ENCODE measurements around the gene CENPS. TPM values are rescaled to one million over a fixed set of nuclear protein-coding genes. Genes with fewer than 3 reads are reported as not detected.
"Not testable (repeated sequence)": the region's sequence is repeated elsewhere in the genome, so short reads cannot be mapped to it uniquely, and the experiment has no call there.

Gene CENPS
- total and polyA plus RNA-seq, 2 of the 8 experiments (the other 6 are each of a cell fraction or from before 2014, with no cell fraction given), result 7.8 to 20.3 TPM

DNA sequence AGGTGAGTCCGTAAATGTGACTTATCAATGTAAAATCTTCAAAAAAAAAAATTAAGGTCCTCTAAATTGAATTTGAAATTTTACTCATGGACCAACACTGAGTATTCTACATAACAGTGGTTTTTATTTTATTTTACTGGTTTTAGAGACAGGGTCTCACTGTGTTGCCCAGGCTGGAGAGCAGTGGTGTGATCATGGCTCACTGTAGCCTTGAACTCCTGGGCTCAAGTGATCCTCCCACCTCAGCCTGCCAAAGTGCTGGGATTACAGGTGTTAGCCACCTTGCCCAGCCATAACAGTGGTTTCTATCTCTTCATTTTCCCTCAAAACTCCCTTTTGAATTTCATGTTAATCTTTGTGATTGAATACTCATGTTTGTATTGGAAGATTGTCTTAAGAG, 14.3 kb upstream of the CENPS start:
- not testable (repeated sequence) for H3K18ac ChIP-seq (ENCODE audit: extremely low read depth, low read length); H2AFZ ChIP-seq (ENCODE audit: low read length); H3K4ac ChIP-seq (replicated peaks; ENCODE audit: insufficient read length, low read depth, low read length); H3K9me3 ChIP-seq (ENCODE audit: insufficient read depth in 2 of 2, low read depth in 1 of 2, low read length in 1 of 2); H3K4me1 ChIP-seq (replicated peaks in 1 of 4; ENCODE audit: control insufficient read depth in 3 of 4, insufficient read depth in 4 of 4, low read length in 3 of 4); H2BK5ac ChIP-seq (ENCODE audit: low read depth, low read length); H4K20me1 ChIP-seq (replicated peaks in 1 of 2; ENCODE audit: control insufficient read depth in 1 of 2, insufficient read depth in 2 of 2, low read length in 2 of 2); H3K4me2 ChIP-seq (ENCODE audit: insufficient read depth in 1 of 2, low read depth in 2 of 2, low read length in 2 of 2); H4K8ac ChIP-seq (ENCODE audit: extremely low read depth, insufficient read depth, low read length); H2BK12ac ChIP-seq (ENCODE audit: low read depth, low read length); H4K5ac ChIP-seq (ENCODE audit: insufficient read length, low read depth, low read length); H3K4me3 ChIP-seq (ENCODE audit: extremely low read depth in 1 of 4, insufficient read depth in 2 of 4, low read depth in 3 of 4, low read length in 4 of 4); FAIRE-seq; H3K9ac ChIP-seq (replicated peaks in 1 of 4; ENCODE audit: extremely low read depth in 1 of 4, low read depth in 3 of 4, low read length in 3 of 4); H2BK120ac ChIP-seq (replicated peaks; ENCODE audit: low read depth, low read length); H3K79me1 ChIP-seq (ENCODE audit: low read depth, low read length); H3K56ac ChIP-seq (replicated peaks; ENCODE audit: insufficient read length, low read depth, low read length); H3K23me2 ChIP-seq (ENCODE audit: low read depth, low read length); H3K14ac ChIP-seq (ENCODE audit: insufficient read length); H4K91ac ChIP-seq (replicated peaks; ENCODE audit: insufficient read length, low read length); DNase-seq (ENCODE audit: low read depth in 1 of 2, low spot score in 2 of 2); H2AK5ac ChIP-seq (ENCODE audit: low read depth, low read length); H3K27ac ChIP-seq (ENCODE audit: low read depth, low read length); H3K23ac ChIP-seq (ENCODE audit: insufficient read length); H2BK20ac ChIP-seq (ENCODE audit: low read length); H3K27me3 ChIP-seq (replicated peaks in 1 of 4; ENCODE audit: control insufficient read depth in 3 of 4, extremely low read depth in 1 of 4, insufficient read depth in 3 of 4, low read length in 3 of 4); H2BK15ac ChIP-seq (ENCODE audit: low read length); H3K79me2 ChIP-seq (ENCODE audit: control insufficient read depth in 1 of 2, insufficient read depth in 2 of 2, low read length in 2 of 2)
- WGBS, 2 experiments (ENCODE audit: extremely low coverage in 1 of 2, insufficient coverage in 1 of 2, insufficient read length in 1 of 2, insufficient replicate concordance in 2 of 2, low coverage in 1 of 2, low lambda C conversion rate in 2 of 2, missing lambda C conversion rate in 1 of 2), result 96% methylated on average over 1 of the region's 1 CpG; no CpG with 5 or more reads in 1 of the 2 experiments
- CTCF ChIA-PET (ENCODE audit: partially characterized antibody), result interaction anchor here (0.9 to 1.3 kb wide), 3 partner anchors 13 to 49 kb away, joined by 3 read pairs; partner anchors contain the start of gene CENPS
- peaks cover 44 to 96% (median 77%) of the 10 kb centered on the region in 4 experiments for H3K36me3 ChIP-seq (ENCODE audit: control insufficient read depth in 2 of 4, insufficient read depth in 4 of 4, low read length in 3 of 4)
- POLR2A ChIA-PET (ENCODE audit: partially characterized antibody), result interaction anchor here (1.3 to 1.7 kb wide), 2 partner anchors 8 to 18 kb away, joined by 3 to 7 read pairs; no protein-coding TSS in a partner anchor

DNA sequence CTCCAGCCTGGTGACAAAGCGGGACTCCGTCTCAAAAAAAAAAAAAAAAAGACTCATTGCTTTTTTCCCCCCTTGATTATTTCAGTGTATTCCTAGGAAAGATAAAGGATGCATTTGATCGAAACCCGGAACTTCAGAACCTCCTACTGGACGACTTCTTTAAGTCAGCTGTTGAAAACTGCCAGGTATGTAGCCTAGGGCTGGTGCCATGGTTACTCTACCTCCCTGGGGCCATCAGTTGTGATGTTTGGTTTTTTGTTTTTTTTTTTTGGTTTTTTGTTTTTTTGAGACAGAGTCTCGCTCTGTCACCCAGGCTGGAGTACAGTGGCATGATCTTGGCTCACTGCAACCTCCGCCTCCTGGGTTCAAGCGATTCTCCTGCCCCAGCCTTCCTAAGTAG, 11.5 kb upstream of the CENPS start:
- POLR2A ChIA-PET (ENCODE audit: partially characterized antibody), result interaction anchor here (0.6 to 1.7 kb wide), 2 partner anchors 11 to 18 kb away, joined by 3 to 5 read pairs; no protein-coding TSS in a partner anchor
- 96% methylated on average over 8 of the region's 8 CpGs; no CpG with 5 or more reads in 1 of the 2 experiments for WGBS, 2 experiments (ENCODE audit: extremely low coverage in 1 of 2, insufficient coverage in 1 of 2, insufficient read length in 1 of 2, insufficient replicate concordance in 2 of 2, low coverage in 1 of 2, low lambda C conversion rate in 2 of 2, missing lambda C conversion rate in 1 of 2)

More for the DNA sequence above, 11.5 kb upstream of the CENPS start:
- not testable (repeated sequence) for H3K9ac ChIP-seq (replicated peaks in 1 of 4; ENCODE audit: extremely low read depth in 1 of 4, low read depth in 3 of 4, low read length in 3 of 4); H2BK20ac ChIP-seq (ENCODE audit: low read length); H3K4ac ChIP-seq (replicated peaks; ENCODE audit: insufficient read length, low read depth, low read length); H3K56ac ChIP-seq (replicated peaks; ENCODE audit: insufficient read length, low read depth, low read length); H3K4me2 ChIP-seq (ENCODE audit: insufficient read depth in 1 of 2, low read depth in 2 of 2, low read length in 2 of 2); H4K5ac ChIP-seq (ENCODE audit: insufficient read length, low read depth, low read length); H2BK120ac ChIP-seq (replicated peaks; ENCODE audit: low read depth, low read length); H3K23ac ChIP-seq (ENCODE audit: insufficient read length); H3K23me2 ChIP-seq (ENCODE audit: low read depth, low read length); H2AK5ac ChIP-seq (ENCODE audit: low read depth, low read length); H2BK12ac ChIP-seq (ENCODE audit: low read depth, low read length); H4K20me1 ChIP-seq (replicated peaks in 1 of 2; ENCODE audit: control insufficient read depth in 1 of 2, insufficient read depth in 2 of 2, low read length in 2 of 2); H3K14ac ChIP-seq (ENCODE audit: insufficient read length); H3K27ac ChIP-seq (ENCODE audit: low read depth, low read length); H3K79me2 ChIP-seq (ENCODE audit: control insufficient read depth in 1 of 2, insufficient read depth in 2 of 2, low read length in 2 of 2); H4K8ac ChIP-seq (ENCODE audit: extremely low read depth, insufficient read depth, low read length); H2BK15ac ChIP-seq (ENCODE audit: low read length); H3K4me1 ChIP-seq (replicated peaks in 1 of 4; ENCODE audit: control insufficient read depth in 3 of 4, insufficient read depth in 4 of 4, low read length in 3 of 4); H4K91ac ChIP-seq (replicated peaks; ENCODE audit: insufficient read length, low read length); H2AFZ ChIP-seq (ENCODE audit: low read length); DNase-seq (ENCODE audit: low read depth in 1 of 2, low spot score in 2 of 2); H3K27me3 ChIP-seq (replicated peaks in 1 of 4; ENCODE audit: control insufficient read depth in 3 of 4, extremely low read depth in 1 of 4, insufficient read depth in 3 of 4, low read length in 3 of 4); H2BK5ac ChIP-seq (ENCODE audit: low read depth, low read length); FAIRE-seq; H3K4me3 ChIP-seq (ENCODE audit: extremely low read depth in 1 of 4, insufficient read depth in 2 of 4, low read depth in 3 of 4, low read length in 4 of 4); H3K18ac ChIP-seq (ENCODE audit: extremely low read depth, low read length); H3K9me3 ChIP-seq (ENCODE audit: insufficient read depth in 2 of 2, low read depth in 1 of 2, low read length in 1 of 2); H3K79me1 ChIP-seq (ENCODE audit: low read depth, low read length)
- CTCF ChIA-PET (ENCODE audit: partially characterized antibody), result interaction anchor here (1.1 kb wide), 1 partner anchor 11 kb away, joined by 5 read pairs; the partner anchor contains the start of gene CENPS
- peaks cover 29 to 75% (median 52%) of the 10 kb centered on the region in 4 experiments for H3K36me3 ChIP-seq (ENCODE audit: control insufficient read depth in 2 of 4, insufficient read depth in 4 of 4, low read length in 3 of 4)

Measured in H1 (cell line).